Measurements from ENCODE around the gene SRPK2. TPM values are rescaled to one million over a fixed set of nuclear protein-coding genes. Genes with fewer than 3 reads are reported as not detected.

SRPK2 gene
- total RNA-seq: 44.2 and 57.9 TPM in 2 replicates

GRCh38 chr7:105388356-105389087, at the start of gene SRPK2:
SRPK2 (minus strand) TSS chr7:105388921.

Other genes starting within 250 kb of the SRPK2 start
- 25.8 and 29.2 TPM in 2 replicates for gene PUS7, start 133.3 kb upstream of the SRPK2 start, total RNA-seq
- 15.4 and 25.7 TPM in 2 replicates for gene RINT1, start 143.3 kb upstream of the SRPK2 start, total RNA-seq
- 0.32 TPM in 1 of 2 replicates, not detected in the other for gene EFCAB10, start 192.6 kb upstream of the SRPK2 start, total RNA-seq

Measured in smooth muscle cell of the umbilical artery (primary cell).